H9 (cell line): ENCODE measurements around the gene DPYD. TPM values are rescaled to one million over a fixed set of nuclear protein-coding genes. Genes with fewer than 3 reads are reported as not detected.

ENCODE experiments used
- DNase-seq: peaks from one replicate; pipeline ENCODE4 v3.0.0-alpha.2; 2017
- H2AFZ ChIP-seq: one replicate; pipeline ENCODE4 v1.6.1; 2013; ENCODE audit warnings: mild to moderate bottlenecking, low read length, control low read depth, moderate library complexity
- H2AK5ac ChIP-seq: 2 replicates; pipeline ENCODE4 v1.6.1; 2013; ENCODE audit warnings: low read length, control low read depth, mixed read lengths; ENCODE audit not compliant: insufficient read length
- H2BK120ac ChIP-seq: one replicate; pipeline ENCODE4 v1.6.1; 2013; ENCODE audit warnings: low read depth, mild to moderate bottlenecking, low read length, control low read depth, inconsistent platforms; ENCODE audit not compliant: poor library complexity, severe bottlenecking
- H2BK12ac ChIP-seq: 2 replicates; pipeline ENCODE4 v1.6.1; 2013; ENCODE audit warnings: low read length, control low read depth, mixed read lengths, low read depth; ENCODE audit not compliant: insufficient read length
- H2BK15ac ChIP-seq: 2 replicates; pipeline ENCODE4 v1.6.1; 2013; ENCODE audit warnings: low read depth, low read length, control low read depth
- H2BK20ac ChIP-seq: one replicate; pipeline ENCODE4 v1.6.1; 2013; ENCODE audit warnings: low read depth, mild to moderate bottlenecking, low read length, control low read depth, inconsistent platforms; ENCODE audit not compliant: poor library complexity, severe bottlenecking
- H2BK5ac ChIP-seq: 2 replicates; pipeline ENCODE4 v1.6.1; 2013; ENCODE audit warnings: low read length, control low read depth, mixed read lengths; ENCODE audit not compliant: insufficient read length
- H3K14ac ChIP-seq: 2 replicates; pipeline ENCODE4 v1.6.1; 2013; ENCODE audit warnings: low read length, control low read depth; ENCODE audit not compliant: insufficient read depth
- H3K18ac ChIP-seq: 2 replicates; pipeline ENCODE4 v1.6.1; 2013; ENCODE audit warnings: low read depth, mild to moderate bottlenecking, mixed read lengths, low read length, control low read depth; ENCODE audit not compliant: insufficient read length
- H3K23ac ChIP-seq: 2 replicates; pipeline ENCODE4 v1.6.1; 2013; ENCODE audit warnings: low read length, control low read depth, mixed read lengths, low read depth; ENCODE audit not compliant: insufficient read length
- H3K23me2 ChIP-seq: 2 replicates; pipeline ENCODE4 v1.6.1; 2013; ENCODE audit warnings: low read depth, mild to moderate bottlenecking, mixed read lengths, low read length, control low read depth; ENCODE audit not compliant: insufficient read length, poor library complexity, severe bottlenecking
- H3K27ac ChIP-seq: 2 replicates; pipeline ENCODE4 v1.5.1; 2013; ENCODE audit warnings: low read length, control low read depth, mixed read lengths, low read depth; ENCODE audit not compliant: insufficient read length
- H3K27me3 ChIP-seq: 2 replicates; pipeline ENCODE4 v1.6.1; 2013; ENCODE audit warnings: low read length, control low read depth, inconsistent platforms; ENCODE audit not compliant: insufficient read depth
- H3K4ac ChIP-seq: 2 replicates; pipeline ENCODE4 v1.6.1; 2013; ENCODE audit warnings: low read depth, mild to moderate bottlenecking, control low read depth, inconsistent platforms, low read length, moderate library complexity
- H3K4me1 ChIP-seq: 2 replicates; pipeline ENCODE4 v1.6.1; 2013; ENCODE audit warnings: low read length, control low read depth, inconsistent platforms; ENCODE audit not compliant: insufficient read depth
- H3K4me2 ChIP-seq: 2 replicates; pipeline ENCODE4 v1.6.1; 2013; ENCODE audit warnings: low read length, control low read depth, mixed read lengths; ENCODE audit not compliant: insufficient read length, insufficient read depth
- H3K56ac ChIP-seq: 2 replicates; pipeline ENCODE4 v1.6.1; 2013; ENCODE audit warnings: low read depth, mild to moderate bottlenecking, mixed read lengths, low read length, control low read depth; ENCODE audit not compliant: insufficient read length
- H3K79me1 ChIP-seq: 2 replicates; pipeline ENCODE4 v1.6.1; 2013; ENCODE audit warnings: low read depth, mild to moderate bottlenecking, moderate library complexity, low read length, control low read depth, inconsistent platforms; ENCODE audit not compliant: insufficient read depth, poor library complexity, severe bottlenecking
- H3K79me2 ChIP-seq: 2 replicates; pipeline ENCODE4 v1.6.1; 2013; ENCODE audit warnings: low read length, control low read depth, inconsistent platforms; ENCODE audit not compliant: insufficient read depth
- H3K9ac ChIP-seq: 2 replicates; pipeline ENCODE4 v1.6.1; 2013; ENCODE audit warnings: low read length, control low read depth, mixed read lengths; ENCODE audit not compliant: insufficient read length; ENCODE audit errors: extremely low read depth
- H3K9me3 ChIP-seq: one replicate; pipeline ENCODE4 v1.6.1; 2013; ENCODE audit warnings: low read depth, low read length, inconsistent platforms; ENCODE audit not compliant: control insufficient read depth
- H3T11ph ChIP-seq: one replicate; pipeline ENCODE4 v1.6.1; 2013; ENCODE audit warnings: mild to moderate bottlenecking, low read length, control low read depth, inconsistent platforms
- H4K20me1 ChIP-seq: one replicate; pipeline ENCODE4 v1.6.1; 2013; ENCODE audit not compliant: control insufficient read depth, insufficient read length, insufficient read depth
- H4K5ac ChIP-seq: 2 replicates; pipeline ENCODE4 v1.6.1; 2013; ENCODE audit warnings: low read depth, mild to moderate bottlenecking, mixed read lengths, low read length, control low read depth; ENCODE audit not compliant: insufficient read length
- H4K8ac ChIP-seq: replicated peaks from 2 replicates; pipeline ENCODE4 v1.6.1; 2013; ENCODE audit warnings: low read length, control low read depth, mixed read lengths, low read depth; ENCODE audit not compliant: insufficient read length
- H4K91ac ChIP-seq: 2 replicates; pipeline ENCODE4 v1.6.1; 2013; ENCODE audit warnings: low read depth, mild to moderate bottlenecking, moderate library complexity, mixed read lengths, low read length, control low read depth; ENCODE audit not compliant: insufficient read length
- H3K27ac Mint-ChIP-seq, 3 experiments: 2 replicates in 2 of 3; 3 replicates in 1 of 3; pipeline ENCODE4 v1.8.0; 2020 to 2021; ENCODE audit warnings: mixed read lengths in 3 of 3, mild to moderate bottlenecking in 1 of 3, moderate library complexity in 1 of 3
- H3K27me3 Mint-ChIP-seq: 2 replicates; pipeline ENCODE4 v1.8.0; 2021; ENCODE audit warnings: low read depth, mild to moderate bottlenecking, moderate library complexity, mixed read lengths
- H3K36me3 Mint-ChIP-seq, 3 experiments: 2 replicates in 2 of 3; 3 replicates in 1 of 3; pipeline ENCODE4 v1.8.0; 2020 to 2021; ENCODE audit warnings: low read depth in 3 of 3, mixed read lengths in 3 of 3; ENCODE audit not compliant: insufficient read depth in 1 of 3
- H3K4me1 Mint-ChIP-seq, 2 experiments: 2 replicates each; pipeline ENCODE4 v1.8.0; 2020; ENCODE audit warnings: mixed read lengths in 2 of 2
- H3K4me3 Mint-ChIP-seq, 2 experiments: 2 replicates in 1 of 2; 3 replicates in 1 of 2; pipeline ENCODE4 v1.8.0; 2020 to 2021; ENCODE audit warnings: mild to moderate bottlenecking in 2 of 2, mixed read lengths in 2 of 2, moderate library complexity in 1 of 2
- H3K9me3 Mint-ChIP-seq, 2 experiments: 2 replicates in 1 of 2; 3 replicates in 1 of 2; pipeline ENCODE4 v1.8.0; 2020; ENCODE audit warnings: mild to moderate bottlenecking in 2 of 2, mixed read lengths in 2 of 2, moderate library complexity in 1 of 2
- CTCF ChIP-seq: fragments of 200-600 bp; sonication (generic); conservative IDR thresholded peaks from 3 replicates; pipeline ENCODE4 v1.8.0; 2021; ENCODE audit warnings: antibody characterized with exemption, mild to moderate bottlenecking
- WGBS: extraction: QIAGEN DNeasy Blood & Tissue Kit; methylation state at CpG from one replicate; pipeline ENCODE4 v1.1.7; 2013; ENCODE audit warnings: missing lambda C conversion rate, low lambda C conversion rate, mixed read lengths; ENCODE audit not compliant: insufficient read length; ENCODE audit errors: extremely low coverage; 5-methylcytosine and 5-hydroxymethylcytosine counted together
- total RNA-seq: library from RNA; stranded (reverse); gene quantifications from 2 replicates; pipeline ENCODE4 v1.2.1, GENCODE V29; 2021

DPYD gene
- total RNA-seq, 1 experiment from 2014 or later = 0.37 TPM

DNA sequence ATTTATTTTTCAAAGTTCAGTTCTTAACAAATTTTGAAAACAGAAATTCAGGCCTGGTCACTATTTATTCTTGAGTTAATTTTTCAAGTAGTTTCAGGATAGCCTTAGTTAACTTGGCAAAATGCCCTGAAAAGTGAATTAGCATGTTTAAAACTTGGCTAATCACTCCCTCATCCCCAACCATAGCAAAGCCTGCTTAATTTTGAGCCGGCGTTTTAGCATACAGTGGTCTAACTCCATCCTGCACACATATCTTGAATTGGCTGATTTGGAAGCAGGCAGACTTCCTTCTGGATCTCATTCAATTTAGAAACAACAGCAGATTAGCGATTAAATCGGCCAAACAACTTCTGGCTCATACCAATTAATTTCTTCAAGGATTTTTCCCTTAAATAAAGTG lies 760.0 kb downstream of the DPYD start:
- no peaks in the 10 kb centered on the region for H3K79me1 ChIP-seq
- no peak overlapping the region for H4K5ac ChIP-seq
- Mint-ChIP-seq H3K27me3 (no peaks in the 10 kb centered on the region), H3K36me3 (no peaks in the 10 kb centered on the region), H3K4me3 (no peak overlapping the region), H3K4me1 (no peaks in the 10 kb centered on the region), H3K27ac (no peak overlapping the region), H3K9me3 (peaks cover 2 to 5% of the 10 kb centered on the region in 2 experiments; a peak in 3 of 5 replicates)
- no peaks in the 10 kb centered on the region for H3K23me2 ChIP-seq
- H3K27ac ChIP-seq = no peak overlapping the region
- no peak overlapping the region for H2BK15ac ChIP-seq
- H3K79me2 ChIP-seq = no peaks in the 10 kb centered on the region
- no peak overlapping the region for H3K56ac ChIP-seq
- no peaks in the 10 kb centered on the region for H3K27me3 ChIP-seq
- no peak overlapping the region for H3K4me2 ChIP-seq
- no peaks in the 10 kb centered on the region for H3K4me1 ChIP-seq
- no peak overlapping the region for H2BK120ac ChIP-seq
- no peak overlapping the region for H3K4ac ChIP-seq
- no peaks in the 10 kb centered on the region for H4K20me1 ChIP-seq
- H2BK5ac ChIP-seq = no peak overlapping the region
- H3K18ac ChIP-seq = no peak overlapping the region
- no peak overlapping the region for H3K9ac ChIP-seq
- H2AFZ ChIP-seq = no peak overlapping the region
- H3K9me3 ChIP-seq = no peaks in the 10 kb centered on the region
- no peak for TF ChIP-seq CTCF
- H3K23ac ChIP-seq = no peak overlapping the region
- H2AK5ac ChIP-seq = no peak overlapping the region
- H4K8ac ChIP-seq = no peak overlapping the region
- H3K14ac ChIP-seq = no peak overlapping the region
- no peak overlapping the region for H4K91ac ChIP-seq
- H2BK20ac ChIP-seq = no peak overlapping the region
- H3T11ph ChIP-seq = no peak overlapping the region
- no CpG with 5 or more reads among the region's 4 CpGs for WGBS
- DNase-seq = no peak
- H2BK12ac ChIP-seq = no peak overlapping the region
